Activated CD4-positive, alpha-beta T cell treated with anti-CD3 and anti-CD28 coated beads for 1 hour (primary cell): ENCODE measurements around the gene PLEKHA8.

Experiments used
- DNase-seq: peaks from one replicate; pipeline ENCODE4 v3.0.0-alpha.2; 2020

PLEKHA8 gene

DNA sequence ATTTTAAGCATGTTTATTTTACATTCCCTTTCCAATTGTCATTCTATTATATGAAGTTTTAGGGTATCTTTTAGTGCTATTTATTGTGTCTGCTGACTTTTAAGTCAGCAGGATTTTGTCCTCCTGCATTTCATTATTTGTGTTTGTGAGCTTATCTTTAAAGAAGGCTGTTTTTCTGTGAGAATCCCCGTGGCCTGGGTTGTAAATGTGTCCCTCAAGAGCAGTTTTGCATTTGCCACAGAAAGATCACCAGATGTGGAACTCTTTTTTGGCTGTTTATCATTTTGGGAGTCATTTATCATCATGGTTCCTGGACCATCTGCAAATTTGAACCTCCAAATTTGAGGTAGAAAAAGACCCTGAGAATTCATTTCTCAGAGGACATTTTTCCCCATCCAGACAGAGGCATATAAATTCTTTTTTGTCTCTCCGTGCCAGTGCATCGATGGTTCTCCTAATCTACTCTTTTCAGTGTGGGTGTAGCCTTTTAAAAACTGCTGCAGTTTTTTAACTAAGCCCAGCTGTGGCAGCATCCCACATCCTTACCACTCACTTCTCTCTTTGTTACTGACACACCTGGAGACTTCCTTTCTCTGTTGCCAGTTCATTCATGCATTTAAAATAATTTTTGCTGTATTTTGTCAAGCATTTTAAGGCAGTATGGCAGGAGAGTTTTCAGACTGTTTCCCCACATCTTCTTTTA lies 86.5 kb downstream of the PLEKHA8 start:
- DNase-seq = no peak

DNA sequence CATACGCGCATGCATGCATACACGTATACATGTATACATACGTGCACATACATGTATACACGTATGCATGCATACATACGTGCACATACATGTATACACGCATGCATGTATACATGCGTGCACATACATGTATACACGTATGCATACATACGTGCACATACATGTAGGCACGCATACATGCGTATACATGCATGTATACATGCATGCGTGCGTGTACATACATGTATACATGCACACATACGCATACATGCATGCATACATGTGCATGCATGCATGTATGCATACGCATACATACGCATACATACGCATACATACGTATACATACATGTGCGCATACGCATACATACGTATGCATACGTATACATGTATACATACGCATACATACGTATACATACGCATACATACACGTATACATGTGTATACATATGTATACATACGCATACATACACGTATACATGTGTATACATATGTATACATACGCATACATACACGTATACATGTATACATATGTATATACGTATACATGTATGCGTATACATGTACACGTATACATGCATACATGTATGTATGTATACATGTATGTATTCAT lies 87.6 kb downstream of the PLEKHA8 start:
- no peak for DNase-seq

DNA sequence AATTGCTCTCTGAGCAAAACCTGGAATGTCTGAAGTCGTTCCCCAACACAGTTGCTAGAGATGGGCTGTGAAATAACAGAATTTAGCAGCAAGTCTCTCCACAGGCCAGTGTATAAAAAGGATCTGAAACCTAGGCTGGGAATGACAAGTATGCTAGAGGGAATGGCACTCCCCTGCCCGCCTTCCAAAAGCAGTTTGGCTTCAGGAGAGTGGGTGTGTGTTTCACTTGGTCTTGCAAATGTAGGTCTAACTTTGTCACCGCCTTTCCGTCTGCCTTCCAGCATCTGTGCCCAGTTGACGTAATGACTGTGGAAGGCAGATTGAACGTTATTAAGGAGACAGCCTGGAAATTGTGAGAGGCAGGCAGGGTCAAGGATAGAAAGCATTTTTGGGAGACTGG lies 88.6 kb downstream of the PLEKHA8 start:
- DNase-seq = no peak

DNA sequence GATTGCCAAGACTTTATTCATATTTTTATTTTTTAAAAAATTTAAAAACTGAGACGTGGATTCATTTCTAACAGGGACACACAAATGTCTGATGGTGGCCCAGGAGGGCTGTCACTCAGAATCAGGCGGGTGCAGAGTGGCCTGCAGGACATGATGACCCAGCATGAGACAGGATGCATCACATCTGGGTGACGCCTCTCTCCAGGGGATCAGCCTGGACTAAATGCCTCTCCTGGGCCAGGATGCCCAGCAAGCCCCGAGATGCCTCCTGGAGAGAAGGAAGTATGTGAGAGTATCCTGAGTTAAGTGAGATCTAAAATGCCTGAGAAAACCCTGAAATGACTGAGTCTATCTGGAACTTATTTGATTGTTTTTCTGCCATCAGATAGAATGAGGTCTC lies 89.7 kb downstream of the PLEKHA8 start:
- DNase-seq = no peak

DNA sequence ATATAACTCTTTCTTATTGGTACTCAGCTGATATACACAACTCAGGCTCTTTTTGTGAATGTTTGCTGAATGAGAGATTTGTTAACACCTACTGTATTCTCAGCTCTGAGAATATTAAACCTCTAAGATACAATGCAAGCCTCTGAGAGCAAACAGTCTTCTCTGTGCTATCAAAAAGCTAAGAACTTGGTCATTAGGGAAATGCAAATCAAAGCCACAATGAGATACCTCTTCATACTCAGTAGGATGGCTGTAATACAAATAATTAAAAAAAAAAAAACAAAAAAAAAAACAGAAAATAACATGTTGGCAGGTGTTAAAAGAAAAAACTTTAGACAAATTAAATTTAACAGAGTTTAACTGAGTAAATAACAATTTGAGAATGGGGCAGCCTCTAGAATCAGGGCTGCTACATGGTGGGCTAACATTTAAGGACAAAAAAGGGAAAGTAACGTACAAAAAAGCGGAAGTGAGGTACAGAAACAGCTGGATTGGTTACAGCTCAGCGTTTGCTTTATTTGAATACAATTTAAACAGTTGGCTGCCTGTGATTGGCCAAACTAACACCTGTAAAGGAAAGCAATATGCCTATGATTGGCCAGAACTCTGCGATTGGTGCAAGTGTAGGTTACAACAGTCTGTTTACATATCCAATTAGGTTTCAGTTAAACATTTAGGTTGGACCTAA lies 91.8 kb downstream of the PLEKHA8 start:
- DNase-seq = no peak

DNA sequence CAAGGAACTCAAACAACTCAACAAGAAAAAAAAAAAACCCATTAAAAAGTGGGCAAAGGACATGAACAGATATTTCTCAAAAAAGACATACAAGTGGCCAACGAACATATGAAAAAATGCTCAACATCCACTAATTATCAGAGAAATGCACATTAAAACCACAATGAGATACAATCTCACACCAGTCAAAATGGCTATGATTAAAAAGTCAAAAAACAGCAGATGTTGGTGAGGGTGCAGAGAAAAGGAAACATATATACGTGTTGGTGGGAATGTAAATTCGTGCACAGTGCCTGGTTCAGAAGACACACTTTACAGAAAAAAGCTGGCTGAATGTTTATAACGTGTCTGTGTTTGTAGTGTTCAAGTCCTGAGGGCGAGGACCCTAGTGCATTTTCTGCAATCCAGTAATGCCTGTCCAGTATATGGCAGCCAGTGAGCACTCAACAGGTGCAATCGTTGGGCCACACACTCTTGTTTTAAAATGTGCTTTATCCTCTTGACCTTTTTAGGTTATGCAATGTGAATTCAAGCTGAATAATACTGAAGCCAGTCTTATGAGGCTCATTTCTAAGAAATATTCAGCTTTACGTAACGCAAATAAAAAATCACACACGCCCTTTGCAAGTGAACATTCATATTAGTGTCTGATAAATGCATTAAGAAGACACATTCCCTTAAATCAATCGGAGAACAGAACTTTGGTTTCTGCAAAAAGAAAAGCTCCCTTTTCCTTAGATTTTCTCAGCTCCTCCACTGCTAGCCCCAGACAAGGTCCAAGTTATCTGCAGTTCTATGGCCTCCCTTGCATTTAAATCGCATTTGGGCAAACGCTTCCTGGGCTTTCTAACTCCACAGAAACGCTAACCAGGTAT lies 105.8 kb downstream of the PLEKHA8 start:
- no peak for DNase-seq

DNA sequence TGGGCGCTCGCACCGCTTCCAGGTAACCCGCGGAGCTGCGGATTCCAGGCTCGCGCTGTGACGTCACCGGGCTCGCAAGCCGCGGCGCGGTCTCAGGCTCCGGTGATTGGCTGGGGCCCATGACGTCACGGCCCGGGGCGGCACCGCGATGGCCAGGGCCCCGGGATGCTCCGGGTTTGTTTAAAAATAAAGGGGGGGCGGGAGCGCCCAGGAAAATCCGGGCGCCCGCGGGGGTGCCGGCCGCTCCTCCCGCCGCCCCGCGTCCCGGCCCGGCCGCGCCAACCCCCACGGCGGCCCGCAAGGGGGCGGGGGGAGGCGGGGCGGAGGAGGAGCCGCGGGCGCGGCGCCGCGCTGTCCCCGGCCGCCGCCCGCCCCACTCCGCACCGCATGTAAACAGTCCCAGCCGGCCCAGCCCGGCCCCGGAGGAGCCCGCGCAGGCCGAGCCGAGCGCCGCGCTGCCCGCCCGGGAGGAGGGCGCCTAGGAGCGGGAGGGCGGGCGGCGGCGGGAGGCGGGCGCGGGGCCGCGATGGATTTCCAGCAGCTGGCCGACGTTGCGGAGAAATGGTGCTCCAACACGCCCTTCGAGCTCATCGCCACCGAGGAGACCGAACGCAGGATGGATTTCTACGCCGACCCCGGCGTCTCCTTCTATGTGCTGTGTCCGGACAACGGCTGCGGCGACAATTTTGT lies 106.5 kb downstream of the PLEKHA8 start, which contains the start of gene MTURN:
Gene MTURN (plus strand): TSS at position 376 of the 690 bp plus-strand sequence. CDS start 151 bp downstream, at position 527.
- peak; percentile 82 for DNase-seq

DNA sequence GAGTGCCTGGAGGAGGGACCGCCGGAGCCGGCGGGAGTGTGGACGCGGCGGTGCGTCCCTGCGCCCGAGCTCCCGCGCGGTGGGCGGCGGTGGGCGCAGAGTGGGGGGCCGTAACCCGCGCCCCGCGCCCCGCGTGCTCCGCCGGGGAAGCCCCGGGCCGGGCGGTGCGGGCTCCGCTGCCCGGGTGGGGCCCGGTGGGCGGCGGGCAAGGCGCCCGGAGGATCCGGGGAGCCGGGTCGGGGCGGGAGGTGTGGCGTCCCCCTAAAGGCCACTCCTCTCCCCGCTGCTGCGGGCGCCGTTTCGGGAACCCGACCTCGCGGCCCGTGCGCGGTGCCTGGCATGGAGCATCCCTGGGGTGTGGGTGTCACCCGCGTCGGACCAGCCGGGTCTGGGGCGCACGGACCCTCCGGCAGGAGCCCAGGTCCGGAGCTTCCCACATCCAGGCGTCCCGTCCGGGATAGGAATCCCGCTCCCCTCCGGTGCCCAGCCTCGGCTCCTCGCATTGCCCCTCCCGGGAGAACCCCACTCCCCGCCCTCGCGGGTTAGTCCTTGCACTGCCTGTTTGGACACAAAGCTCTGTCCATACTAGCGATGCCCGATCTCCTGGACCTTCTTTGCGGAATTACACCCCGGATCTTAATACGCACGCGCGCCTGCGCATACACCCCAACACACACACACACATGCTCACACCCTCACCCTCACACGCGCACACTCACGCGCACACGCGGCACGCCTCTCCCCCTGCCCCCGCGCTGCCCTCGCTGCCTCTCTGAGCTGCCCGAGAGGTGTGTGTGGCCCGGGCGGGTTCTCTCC lies 107.3 kb downstream of the PLEKHA8 start:
- peak; percentile 31 for DNase-seq

DNA sequence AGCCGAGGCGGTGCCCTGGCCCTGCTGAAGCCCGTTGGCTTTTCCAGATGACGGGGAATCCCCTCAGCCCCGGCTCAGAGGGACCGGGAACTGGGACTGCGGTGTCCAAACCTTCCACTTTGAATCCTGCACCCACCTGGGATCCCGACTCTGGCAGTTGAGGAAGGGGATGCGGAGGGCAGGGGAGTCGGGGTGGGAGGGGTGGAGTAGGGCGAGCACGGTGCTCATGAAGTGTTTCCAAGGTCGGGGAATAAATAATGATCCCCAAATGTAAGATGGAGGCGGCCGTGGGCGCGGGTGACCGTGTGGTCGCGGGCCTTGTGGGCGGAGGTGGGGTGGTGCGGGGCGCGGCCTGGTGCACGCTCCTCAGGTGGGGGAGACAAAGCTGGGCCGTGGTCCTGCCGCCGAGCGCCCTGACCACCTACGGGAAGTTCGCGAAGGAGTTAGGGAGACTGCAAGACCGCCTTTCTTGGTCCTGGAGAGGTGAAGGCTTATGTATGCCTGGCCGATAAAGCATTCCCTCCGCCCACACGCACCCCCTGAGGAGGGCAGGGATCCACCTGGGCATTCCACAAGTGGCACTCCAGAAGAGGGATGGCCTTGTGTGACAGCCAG lies 108.0 kb downstream of the PLEKHA8 start:
- DNase-seq = no peak

DNA sequence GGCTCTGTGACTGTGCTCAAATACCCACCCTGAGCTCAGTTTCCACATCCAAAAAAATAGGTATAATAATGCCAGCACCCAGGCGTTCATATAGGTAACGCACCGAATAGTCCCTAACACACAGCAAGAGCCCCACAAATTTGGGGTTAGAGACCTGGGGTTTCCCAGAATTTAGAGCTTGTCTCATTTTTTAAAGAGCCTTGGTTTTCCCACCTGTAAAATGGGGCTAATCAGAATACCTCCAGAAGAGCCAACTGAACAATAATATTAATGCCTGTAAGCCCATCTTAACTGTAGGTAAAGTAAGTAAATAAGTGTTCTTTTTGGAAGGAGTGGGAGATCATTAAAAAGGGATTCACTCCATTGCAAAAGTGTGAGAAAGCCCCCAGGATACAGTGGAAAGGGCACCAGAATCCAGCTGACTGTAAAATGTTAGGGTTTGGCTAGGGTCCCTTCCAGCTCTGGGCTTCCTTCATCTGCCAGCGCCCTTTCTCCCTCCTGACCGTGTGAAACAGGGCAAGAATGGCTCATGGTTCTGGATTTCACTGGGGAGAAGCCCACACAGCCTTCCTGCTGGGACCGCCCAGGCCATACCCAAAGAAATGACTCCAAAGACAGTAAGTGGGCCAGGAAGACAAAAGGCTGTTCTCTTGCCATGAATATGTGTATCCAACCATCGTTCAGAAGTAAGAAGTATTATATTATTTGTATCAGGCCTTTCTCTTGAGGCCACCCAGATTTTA lies 108.7 kb downstream of the PLEKHA8 start:
- DNase-seq = no peak

DNA sequence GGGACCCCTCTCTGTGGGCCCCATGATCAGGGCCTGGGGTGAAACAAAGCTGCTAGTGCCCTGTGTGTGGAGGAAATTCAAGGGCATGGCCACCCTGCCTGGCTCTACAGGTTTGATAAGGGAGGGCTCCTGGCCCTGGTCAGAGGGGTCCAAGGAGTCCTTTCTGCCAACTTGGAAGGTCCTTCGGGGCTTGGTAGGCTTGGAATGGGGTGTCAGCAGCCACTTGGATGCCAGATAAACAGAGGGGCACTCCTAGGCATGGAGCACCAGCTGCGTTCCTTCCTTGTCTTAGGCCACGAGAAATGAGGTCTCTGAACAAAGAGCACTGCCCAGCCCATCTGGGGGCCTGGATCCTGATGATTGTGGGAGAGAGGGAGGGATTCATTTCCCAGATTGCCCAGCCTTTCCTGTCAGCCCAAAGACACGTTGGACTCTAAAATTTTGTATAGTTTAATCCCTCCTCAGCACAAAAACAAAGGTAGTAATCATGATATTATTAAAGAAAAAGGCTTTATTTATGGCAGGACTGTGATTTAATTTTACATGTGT lies 111.7 kb downstream of the PLEKHA8 start:
- no peak for DNase-seq

DNA sequence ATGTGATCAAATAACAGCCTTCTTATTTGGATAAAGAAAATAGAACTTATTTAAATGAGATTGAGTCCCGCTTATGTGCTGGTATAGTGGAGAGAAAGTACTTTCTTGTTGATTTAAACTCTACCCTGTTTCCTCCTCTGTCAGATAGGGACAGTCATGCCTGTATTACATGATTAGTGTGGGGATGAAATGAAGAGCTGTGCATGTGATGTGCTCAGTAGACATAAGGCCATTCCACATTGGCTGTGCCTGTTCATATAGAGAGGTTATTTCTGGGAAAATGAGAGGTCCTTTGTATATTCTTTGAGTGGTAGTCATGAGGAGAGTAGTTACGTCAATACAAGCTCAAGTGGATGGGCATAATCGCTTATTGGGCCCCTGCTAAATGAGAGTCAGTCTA lies 112.2 kb downstream of the PLEKHA8 start:
- no peak for DNase-seq

DNA sequence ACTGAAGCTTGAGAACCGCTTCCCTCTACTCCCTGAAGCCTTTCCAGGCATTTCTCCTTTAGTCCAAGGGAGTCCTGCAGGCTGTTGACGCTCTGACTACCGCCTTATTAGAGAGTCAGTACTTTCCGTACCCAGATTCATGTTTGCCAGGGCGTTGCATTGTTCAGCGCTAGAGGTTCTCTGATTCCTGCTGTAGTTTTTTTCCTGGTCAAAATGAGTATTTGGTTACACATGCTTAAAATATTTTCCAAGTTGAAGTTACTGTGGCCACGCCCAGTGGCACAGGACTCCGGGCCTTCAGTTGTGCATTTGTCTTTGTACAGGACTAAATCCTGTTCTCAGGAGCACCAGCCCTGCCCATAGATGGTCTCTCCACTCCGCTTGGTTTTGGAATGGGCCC lies 114.5 kb downstream of the PLEKHA8 start:
- DNase-seq = no peak

DNA sequence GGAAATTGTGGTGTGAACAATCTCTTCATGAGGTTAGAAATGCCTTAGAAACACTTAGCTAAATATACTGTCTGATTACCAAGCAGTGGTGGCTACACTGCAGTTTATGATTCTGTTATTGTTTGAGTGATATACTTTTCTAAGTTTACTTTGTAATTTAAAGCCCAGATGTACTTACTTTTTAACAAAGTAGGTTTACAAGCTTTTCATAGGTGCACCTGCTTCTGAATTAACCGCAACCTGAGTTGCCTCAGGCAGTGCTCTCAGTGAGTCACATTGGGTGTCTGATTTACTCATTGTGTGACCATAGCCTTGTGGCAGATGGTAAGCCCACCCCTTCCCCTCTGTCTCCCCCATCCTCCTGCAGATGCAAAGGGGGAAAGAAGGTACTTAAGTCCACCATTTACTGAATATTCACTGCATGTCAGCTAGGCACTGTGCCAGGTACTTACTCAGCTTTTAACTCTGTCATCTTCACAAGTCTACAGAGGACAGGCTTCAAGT lies 115.6 kb downstream of the PLEKHA8 start:
- no peak for DNase-seq

DNA sequence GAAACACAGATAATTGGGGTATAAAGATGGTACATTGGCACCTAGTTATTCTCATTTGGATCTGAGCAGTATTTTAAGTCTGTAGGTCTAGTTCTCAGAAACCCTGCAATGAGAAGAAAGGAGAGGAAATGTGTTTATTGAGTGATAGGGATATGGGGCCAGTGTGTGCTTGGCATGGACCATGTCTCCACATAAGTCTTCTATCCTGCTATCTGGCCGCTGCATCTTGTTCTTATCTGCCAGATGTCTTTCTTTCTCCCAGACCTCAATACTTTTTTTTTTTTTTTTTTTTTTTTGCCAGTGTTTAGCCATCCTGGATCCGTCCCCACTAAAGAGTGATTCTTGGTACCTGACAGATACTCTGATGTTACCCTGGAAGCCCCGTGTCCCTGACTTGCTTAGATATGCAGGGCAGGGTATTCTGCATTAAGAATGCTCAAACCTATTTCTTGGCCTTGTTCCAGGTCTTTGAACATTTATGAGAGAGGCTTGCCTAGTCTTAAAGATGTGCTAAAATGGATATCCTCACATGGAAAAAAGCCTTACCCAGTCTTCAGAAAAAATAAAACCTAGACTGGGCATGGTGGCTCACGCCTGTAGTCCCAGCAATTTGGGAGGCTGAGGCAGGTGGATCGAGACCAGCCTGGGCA lies 116.6 kb downstream of the PLEKHA8 start:
- DNase-seq = no peak

DNA sequence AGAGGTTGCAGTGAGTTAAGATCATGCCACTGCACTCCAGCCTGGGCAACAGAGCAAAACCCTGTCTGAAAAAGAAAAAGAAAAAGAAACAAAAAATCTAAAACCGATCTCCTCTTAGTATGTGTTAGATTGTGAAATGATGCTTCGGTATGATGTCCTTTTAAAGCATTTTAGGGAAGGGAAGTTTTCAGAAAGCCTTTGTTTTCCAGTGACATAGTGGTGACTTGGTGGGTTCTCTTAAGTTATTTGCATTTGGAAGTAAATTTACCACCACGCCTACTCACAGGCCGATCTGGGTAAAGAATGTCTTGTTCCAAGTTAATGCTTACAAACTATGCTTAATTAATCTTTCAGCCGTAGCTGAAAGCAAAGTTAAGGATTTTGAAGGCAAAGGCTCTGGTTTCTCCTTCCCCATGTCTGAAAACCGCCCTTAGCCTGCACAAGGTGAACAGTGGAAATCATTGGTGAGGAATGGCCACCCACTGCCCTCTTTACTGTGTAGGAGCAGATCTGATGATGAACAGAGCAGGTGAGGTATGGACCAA lies 117.3 kb downstream of the PLEKHA8 start:
- no peak for DNase-seq

DNA sequence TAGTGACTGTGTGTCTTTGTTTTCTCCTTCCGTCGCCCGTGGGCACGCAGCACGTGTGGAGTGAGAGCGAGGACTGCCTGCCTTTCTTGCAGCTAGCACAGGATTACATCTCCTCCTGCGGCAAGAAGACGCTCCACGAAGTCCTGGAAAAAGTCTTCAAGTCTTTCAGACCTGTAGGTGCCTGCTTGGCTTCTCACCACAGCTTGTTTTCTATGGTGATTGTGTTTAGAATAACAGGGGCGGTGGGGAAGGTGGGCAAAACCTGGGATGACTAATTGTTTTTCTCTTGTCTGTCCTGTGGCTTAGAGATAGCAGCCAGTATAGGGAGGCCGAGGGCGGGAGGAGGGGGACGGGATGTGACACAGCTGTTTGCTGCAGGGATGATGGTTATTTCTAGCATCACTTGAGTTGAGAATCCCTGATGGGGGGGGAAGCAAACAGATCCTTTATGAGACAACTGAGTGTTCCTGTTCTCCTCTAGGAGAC lies 118.0 kb downstream of the PLEKHA8 start:
- no peak for DNase-seq

DNA sequence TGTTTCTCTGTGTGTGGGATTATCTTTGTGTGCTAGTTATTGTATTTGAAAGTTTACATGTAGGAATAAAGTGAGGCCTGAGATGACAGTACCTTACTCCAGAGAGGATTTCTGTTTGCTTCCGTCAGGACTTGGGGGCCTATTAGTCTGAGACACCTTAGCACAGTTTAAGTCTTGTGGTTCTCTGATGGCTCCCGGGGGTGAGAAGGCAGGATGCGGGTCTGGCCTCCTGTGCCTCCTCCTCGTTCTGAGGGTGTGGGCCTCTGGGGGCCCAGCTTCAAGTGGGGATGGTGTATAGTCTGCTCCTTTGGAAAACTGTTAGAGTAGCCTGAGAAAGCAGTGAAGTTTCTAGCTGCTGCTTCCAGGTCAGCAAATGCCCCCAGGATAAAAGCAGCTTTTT lies 119.0 kb downstream of the PLEKHA8 start:
- no peak for DNase-seq

DNA sequence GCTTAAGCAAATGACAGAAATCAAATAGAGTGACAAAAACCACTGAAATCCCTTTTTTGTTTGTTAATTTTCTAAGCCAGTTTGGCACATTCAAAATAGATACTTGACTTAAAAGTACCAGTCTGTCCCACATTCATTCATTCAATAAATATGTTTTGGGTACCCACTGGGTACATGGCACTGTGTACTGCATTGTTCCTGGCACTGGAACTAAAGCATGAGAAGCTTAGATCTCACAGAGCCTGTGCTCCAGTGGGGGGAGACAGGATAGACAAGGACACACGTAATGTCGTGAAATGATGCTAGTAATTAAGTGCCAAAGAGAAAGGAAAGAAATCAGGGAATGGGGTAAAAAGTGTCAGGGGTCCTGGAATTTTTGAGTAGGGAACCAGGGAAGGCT lies 119.6 kb downstream of the PLEKHA8 start:
- DNase-seq = no peak
